ENCODE results near the gene SYT11. TPM values are rescaled to one million over a fixed set of nuclear protein-coding genes. Genes with fewer than 3 reads are reported as not detected.

Gene SYT11
- total and polyA plus RNA-seq, 9 of the 15 experiments (the other 6 are each of a cell fraction or from before 2014, with no cell fraction given): 0.05 to 0.18 (median 0.11) TPM

DNA sequence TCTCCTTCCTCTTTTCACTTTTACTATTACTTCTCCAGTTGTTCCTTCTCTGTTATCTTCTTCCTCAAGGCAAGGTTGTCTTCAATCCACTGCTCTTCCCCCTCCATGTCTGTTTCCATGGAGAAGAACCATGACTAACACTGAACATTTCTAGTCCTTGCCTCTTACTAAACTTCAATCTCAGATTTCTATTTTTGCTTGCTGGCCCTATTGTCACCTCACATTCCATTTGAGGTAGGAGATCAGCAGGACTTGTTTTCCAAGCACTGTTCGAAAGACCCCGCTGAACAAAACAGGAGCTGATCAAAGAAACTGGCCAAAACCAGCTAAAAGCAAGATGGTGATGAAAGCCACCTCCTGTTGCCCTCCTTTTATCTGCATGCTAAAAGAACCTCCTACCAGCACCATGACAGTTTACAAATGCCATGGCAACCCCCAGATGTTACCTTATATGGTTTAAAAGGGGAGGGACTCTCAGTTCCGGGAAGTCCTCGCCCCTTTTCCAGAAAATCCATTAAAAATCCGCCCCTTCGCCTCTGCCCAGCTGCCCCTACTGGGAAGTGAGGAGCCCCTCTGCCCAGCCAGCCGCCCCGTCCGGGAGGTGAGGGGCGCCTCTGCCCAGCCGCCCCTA, 25.0 kb upstream of the SYT11 start (continued):
- TF ChIP-seq, protein P1, sequence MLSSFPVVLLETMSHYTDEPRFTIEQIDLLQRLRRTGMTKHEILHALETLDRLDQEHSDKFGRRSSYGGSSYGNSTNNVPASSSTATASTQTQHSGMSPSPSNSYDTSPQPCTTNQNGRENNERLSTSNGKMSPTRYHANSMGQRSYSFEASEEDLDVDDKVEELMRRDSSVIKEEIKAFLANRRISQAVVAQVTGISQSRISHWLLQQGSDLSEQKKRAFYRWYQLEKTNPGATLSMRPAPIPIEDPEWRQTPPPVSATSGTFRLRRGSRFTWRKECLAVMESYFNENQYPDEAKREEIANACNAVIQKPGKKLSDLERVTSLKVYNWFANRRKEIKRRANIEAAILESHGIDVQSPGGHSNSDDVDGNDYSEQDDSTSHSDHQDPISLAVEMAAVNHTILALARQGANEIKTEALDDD (IDR thresholded peaks at IDR 0.05): peak; percentile 86
- peak; percentile 18; the same call in 1 of the 2 replicates for TF ChIP-seq HDAC2 (IDR thresholded peaks at IDR 0.05)
- TF ChIP-seq, protein P2, sequence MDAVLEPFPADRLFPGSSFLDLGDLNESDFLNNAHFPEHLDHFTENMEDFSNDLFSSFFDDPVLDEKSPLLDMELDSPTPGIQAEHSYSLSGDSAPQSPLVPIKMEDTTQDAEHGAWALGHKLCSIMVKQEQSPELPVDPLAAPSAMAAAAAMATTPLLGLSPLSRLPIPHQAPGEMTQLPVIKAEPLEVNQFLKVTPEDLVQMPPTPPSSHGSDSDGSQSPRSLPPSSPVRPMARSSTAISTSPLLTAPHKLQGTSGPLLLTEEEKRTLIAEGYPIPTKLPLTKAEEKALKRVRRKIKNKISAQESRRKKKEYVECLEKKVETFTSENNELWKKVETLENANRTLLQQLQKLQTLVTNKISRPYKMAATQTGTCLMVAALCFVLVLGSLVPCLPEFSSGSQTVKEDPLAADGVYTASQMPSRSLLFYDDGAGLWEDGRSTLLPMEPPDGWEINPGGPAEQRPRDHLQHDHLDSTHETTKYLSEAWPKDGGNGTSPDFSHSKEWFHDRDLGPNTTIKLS (IDR thresholded peaks at IDR 0.05; ENCODE audit: borderline replicate concordance, low read depth): 0 out of 2 replicates have a peak, but pooled peaks have one; percentile 19
- TF ChIP-seq, protein P3, sequence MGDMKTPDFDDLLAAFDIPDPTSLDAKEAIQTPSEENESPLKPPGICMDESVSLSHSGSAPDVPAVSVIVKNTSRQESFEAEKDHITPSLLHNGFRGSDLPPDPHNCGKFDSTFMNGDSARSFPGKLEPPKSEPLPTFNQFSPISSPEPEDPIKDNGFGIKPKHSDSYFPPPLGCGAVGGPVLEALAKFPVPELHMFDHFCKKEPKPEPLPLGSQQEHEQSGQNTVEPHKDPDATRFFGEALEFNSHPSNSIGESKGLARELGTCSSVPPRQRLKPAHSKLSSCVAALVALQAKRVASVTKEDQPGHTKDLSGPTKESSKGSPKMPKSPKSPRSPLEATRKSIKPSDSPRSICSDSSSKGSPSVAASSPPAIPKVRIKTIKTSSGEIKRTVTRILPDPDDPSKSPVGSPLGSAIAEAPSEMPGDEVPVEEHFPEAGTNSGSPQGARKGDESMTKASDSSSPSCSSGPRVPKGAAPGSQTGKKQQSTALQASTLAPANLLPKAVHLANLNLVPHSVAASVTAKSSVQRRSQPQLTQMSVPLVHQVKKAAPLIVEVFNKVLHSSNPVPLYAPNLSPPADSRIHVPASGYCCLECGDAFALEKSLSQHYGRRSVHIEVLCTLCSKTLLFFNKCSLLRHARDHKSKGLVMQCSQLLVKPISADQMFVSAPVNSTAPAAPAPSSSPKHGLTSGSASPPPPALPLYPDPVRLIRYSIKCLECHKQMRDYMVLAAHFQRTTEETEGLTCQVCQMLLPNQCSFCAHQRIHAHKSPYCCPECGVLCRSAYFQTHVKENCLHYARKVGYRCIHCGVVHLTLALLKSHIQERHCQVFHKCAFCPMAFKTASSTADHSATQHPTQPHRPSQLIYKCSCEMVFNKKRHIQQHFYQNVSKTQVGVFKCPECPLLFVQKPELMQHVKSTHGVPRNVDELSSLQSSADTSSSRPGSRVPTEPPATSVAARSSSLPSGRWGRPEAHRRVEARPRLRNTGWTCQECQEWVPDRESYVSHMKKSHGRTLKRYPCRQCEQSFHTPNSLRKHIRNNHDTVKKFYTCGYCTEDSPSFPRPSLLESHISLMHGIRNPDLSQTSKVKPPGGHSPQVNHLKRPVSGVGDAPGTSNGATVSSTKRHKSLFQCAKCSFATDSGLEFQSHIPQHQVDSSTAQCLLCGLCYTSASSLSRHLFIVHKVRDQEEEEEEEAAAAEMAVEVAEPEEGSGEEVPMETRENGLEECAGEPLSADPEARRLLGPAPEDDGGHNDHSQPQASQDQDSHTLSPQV (IDR thresholded peaks at IDR 0.05): no peak; the same call in 1 of the 2 replicates
- no peak for TF ChIP-seq POU5F1 (IDR thresholded peaks at IDR 0.05; ENCODE audit: borderline replicate concordance, low read depth, low read length, partially characterized antibody)
- TF ChIP-seq SP2 (IDR thresholded peaks at IDR 0.05; ENCODE audit: extremely low read depth, low read depth, low read length, poor library complexity, severe bottlenecking): no peak
- TF ChIP-seq, protein P4, sequence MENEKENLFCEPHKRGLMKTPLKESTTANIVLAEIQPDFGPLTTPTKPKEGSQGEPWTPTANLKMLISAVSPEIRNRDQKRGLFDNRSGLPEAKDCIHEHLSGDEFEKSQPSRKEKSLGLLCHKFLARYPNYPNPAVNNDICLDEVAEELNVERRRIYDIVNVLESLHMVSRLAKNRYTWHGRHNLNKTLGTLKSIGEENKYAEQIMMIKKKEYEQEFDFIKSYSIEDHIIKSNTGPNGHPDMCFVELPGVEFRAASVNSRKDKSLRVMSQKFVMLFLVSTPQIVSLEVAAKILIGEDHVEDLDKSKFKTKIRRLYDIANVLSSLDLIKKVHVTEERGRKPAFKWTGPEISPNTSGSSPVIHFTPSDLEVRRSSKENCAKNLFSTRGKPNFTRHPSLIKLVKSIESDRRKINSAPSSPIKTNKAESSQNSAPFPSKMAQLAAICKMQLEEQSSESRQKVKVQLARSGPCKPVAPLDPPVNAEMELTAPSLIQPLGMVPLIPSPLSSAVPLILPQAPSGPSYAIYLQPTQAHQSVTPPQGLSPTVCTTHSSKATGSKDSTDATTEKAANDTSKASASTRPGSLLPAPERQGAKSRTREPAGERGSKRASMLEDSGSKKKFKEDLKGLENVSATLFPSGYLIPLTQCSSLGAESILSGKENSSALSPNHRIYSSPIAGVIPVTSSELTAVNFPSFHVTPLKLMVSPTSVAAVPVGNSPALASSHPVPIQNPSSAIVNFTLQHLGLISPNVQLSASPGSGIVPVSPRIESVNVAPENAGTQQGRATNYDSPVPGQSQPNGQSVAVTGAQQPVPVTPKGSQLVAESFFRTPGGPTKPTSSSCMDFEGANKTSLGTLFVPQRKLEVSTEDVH (IDR thresholded peaks at IDR 0.05; ENCODE audit: low read depth, partially characterized antibody): no peak
- no peak for TF ChIP-seq SMARCE1 (IDR thresholded peaks at IDR 0.05)
- TF ChIP-seq TARDBP (IDR thresholded peaks at IDR 0.05): no peak
- TF ChIP-seq, protein P5, sequence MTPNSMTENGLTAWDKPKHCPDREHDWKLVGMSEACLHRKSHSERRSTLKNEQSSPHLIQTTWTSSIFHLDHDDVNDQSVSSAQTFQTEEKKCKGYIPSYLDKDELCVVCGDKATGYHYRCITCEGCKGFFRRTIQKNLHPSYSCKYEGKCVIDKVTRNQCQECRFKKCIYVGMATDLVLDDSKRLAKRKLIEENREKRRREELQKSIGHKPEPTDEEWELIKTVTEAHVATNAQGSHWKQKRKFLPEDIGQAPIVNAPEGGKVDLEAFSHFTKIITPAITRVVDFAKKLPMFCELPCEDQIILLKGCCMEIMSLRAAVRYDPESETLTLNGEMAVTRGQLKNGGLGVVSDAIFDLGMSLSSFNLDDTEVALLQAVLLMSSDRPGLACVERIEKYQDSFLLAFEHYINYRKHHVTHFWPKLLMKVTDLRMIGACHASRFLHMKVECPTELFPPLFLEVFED (CRISPR knock-in tag; conservative IDR thresholded peaks at IDR 0.05): peak; percentile 90
